PC-9 (cell line): ENCODE measurements around the gene PEAK1.

Experiments used
- EZH2 ChIP-seq: fragments of 200-600 bp; sonication (generic); IDR thresholded peaks from 2 replicates; pipeline ENCODE4 v1.8.0; 2017; ENCODE audit warnings: antibody characterized with exemption, low read depth
- TF ChIP-seq, protein P1 (sequence below): fragments of 200-600 bp; sonication (generic); conservative IDR thresholded peaks from 2 replicates; pipeline ENCODE4 v1.6.1; 2017; ENCODE audit warnings: mixed run types, antibody characterized with exemption, mild to moderate bottlenecking, moderate library complexity

DNA sequence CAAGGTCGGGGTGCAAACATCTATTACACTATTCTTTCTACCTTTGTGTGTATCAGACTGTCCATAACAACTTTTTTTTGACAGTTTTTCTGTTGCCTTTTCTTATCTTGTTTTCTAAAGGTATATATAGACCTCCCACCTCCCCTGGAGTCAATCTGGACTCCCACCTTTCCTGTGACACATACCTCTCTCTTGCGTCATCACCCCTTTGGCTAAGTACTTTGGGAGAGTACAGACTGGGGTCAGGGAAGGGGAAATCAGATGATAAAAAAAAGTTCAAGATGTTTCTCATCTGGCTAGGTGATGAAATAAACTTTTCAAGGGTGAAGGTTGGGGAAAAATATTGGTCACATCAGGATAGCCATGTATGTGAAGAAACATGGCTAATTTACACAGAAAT is 366.2 kb downstream of the PEAK1 start:
- TF ChIP-seq, protein P1, sequence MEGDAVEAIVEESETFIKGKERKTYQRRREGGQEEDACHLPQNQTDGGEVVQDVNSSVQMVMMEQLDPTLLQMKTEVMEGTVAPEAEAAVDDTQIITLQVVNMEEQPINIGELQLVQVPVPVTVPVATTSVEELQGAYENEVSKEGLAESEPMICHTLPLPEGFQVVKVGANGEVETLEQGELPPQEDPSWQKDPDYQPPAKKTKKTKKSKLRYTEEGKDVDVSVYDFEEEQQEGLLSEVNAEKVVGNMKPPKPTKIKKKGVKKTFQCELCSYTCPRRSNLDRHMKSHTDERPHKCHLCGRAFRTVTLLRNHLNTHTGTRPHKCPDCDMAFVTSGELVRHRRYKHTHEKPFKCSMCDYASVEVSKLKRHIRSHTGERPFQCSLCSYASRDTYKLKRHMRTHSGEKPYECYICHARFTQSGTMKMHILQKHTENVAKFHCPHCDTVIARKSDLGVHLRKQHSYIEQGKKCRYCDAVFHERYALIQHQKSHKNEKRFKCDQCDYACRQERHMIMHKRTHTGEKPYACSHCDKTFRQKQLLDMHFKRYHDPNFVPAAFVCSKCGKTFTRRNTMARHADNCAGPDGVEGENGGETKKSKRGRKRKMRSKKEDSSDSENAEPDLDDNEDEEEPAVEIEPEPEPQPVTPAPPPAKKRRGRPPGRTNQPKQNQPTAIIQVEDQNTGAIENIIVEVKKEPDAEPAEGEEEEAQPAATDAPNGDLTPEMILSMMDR = no peak
- TF ChIP-seq EZH2 = no peak
